Type B pancreatic cell (in vitro differentiated cells): Measurements from ENCODE around the gene KLK5. TPM values are rescaled to one million over a fixed set of nuclear protein-coding genes. Genes with fewer than 3 reads are reported as not detected.
A peak's percentile ranks its signal among the peaks of the same experiment; 100 is the strongest.

ENCODE experiments used
- DNase-seq: peaks from one replicate; pipeline ENCODE4 v3.0.0; 2021; ENCODE audit warnings: mixed read lengths; ENCODE audit not compliant: unreplicated experiment; ENCODE audit errors: extremely low spot score
- H3K27ac Mint-ChIP-seq: 2 replicates; pipeline ENCODE4 v1.8.0; 2021; ENCODE audit warnings: mild to moderate bottlenecking, mixed read lengths
- H3K27me3 Mint-ChIP-seq: 2 replicates; pipeline ENCODE4 v1.8.0; 2021; ENCODE audit warnings: mixed read lengths
- H3K36me3 Mint-ChIP-seq: 2 replicates; pipeline ENCODE4 v1.8.0; 2021; ENCODE audit warnings: mixed read lengths
- H3K4me1 Mint-ChIP-seq: one replicate; pipeline ENCODE4 v1.8.0; 2021; ENCODE audit warnings: mixed read lengths; ENCODE audit not compliant: unreplicated experiment
- H3K4me3 Mint-ChIP-seq: 2 replicates; pipeline ENCODE4 v1.8.0; 2021; ENCODE audit warnings: mild to moderate bottlenecking, mixed read lengths
- H3K9me3 Mint-ChIP-seq: 2 replicates; pipeline ENCODE4 v1.8.0; 2021; ENCODE audit warnings: mixed read lengths
- total RNA-seq: library from RNA; stranded (reverse); gene quantifications from 2 replicates; pipeline ENCODE4 v1.2.1, GENCODE V29; 2021; ENCODE audit warnings: low replicate concordance
- TF ChIP-seq, protein P1 (sequence below): fragments of 200-600 bp; sonication (generic); conservative IDR thresholded peaks from 2 replicates; pipeline ENCODE4 v1.5.0; 2021; ENCODE audit warnings: antibody characterized with exemption, mild to moderate bottlenecking

KLK5 gene
- total RNA-seq, 1 donor from 2014 or later = not detected

- H3K4me1 Mint-ChIP-seq = peaks cover 13% of the 10 kb centered on the region
- TF ChIP-seq, protein P1, sequence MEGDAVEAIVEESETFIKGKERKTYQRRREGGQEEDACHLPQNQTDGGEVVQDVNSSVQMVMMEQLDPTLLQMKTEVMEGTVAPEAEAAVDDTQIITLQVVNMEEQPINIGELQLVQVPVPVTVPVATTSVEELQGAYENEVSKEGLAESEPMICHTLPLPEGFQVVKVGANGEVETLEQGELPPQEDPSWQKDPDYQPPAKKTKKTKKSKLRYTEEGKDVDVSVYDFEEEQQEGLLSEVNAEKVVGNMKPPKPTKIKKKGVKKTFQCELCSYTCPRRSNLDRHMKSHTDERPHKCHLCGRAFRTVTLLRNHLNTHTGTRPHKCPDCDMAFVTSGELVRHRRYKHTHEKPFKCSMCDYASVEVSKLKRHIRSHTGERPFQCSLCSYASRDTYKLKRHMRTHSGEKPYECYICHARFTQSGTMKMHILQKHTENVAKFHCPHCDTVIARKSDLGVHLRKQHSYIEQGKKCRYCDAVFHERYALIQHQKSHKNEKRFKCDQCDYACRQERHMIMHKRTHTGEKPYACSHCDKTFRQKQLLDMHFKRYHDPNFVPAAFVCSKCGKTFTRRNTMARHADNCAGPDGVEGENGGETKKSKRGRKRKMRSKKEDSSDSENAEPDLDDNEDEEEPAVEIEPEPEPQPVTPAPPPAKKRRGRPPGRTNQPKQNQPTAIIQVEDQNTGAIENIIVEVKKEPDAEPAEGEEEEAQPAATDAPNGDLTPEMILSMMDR = no peak
- H3K4me3 Mint-ChIP-seq = peak overlapping the region; percentile 43
- DNase-seq = no peak
- peak overlapping the region; percentile 66 for H3K27ac Mint-ChIP-seq
- H3K27me3 Mint-ChIP-seq = peaks cover 63% of the 10 kb centered on the region
- H3K9me3 Mint-ChIP-seq = no peaks in the 10 kb centered on the region
- no peaks in the 10 kb centered on the region for H3K36me3 Mint-ChIP-seq
Measured at GRCh38 chr19:50921426-50922316, 31.2 kb downstream of the KLK5 start.

- Mint-ChIP-seq H3K9me3 (no peaks in the 10 kb centered on the region), H3K4me3 (no peak overlapping the region), H3K27ac (no peak overlapping the region), H3K36me3 (no peaks in the 10 kb centered on the region), H3K4me1 (no peaks in the 10 kb centered on the region), H3K27me3 (peaks cover 36% of the 10 kb centered on the region)
- DNase-seq = no peak
- TF ChIP-seq, protein P1 = no peak
Measured at GRCh38 chr19:50916069-50916468, 36.8 kb downstream of the KLK5 start.

DNA sequence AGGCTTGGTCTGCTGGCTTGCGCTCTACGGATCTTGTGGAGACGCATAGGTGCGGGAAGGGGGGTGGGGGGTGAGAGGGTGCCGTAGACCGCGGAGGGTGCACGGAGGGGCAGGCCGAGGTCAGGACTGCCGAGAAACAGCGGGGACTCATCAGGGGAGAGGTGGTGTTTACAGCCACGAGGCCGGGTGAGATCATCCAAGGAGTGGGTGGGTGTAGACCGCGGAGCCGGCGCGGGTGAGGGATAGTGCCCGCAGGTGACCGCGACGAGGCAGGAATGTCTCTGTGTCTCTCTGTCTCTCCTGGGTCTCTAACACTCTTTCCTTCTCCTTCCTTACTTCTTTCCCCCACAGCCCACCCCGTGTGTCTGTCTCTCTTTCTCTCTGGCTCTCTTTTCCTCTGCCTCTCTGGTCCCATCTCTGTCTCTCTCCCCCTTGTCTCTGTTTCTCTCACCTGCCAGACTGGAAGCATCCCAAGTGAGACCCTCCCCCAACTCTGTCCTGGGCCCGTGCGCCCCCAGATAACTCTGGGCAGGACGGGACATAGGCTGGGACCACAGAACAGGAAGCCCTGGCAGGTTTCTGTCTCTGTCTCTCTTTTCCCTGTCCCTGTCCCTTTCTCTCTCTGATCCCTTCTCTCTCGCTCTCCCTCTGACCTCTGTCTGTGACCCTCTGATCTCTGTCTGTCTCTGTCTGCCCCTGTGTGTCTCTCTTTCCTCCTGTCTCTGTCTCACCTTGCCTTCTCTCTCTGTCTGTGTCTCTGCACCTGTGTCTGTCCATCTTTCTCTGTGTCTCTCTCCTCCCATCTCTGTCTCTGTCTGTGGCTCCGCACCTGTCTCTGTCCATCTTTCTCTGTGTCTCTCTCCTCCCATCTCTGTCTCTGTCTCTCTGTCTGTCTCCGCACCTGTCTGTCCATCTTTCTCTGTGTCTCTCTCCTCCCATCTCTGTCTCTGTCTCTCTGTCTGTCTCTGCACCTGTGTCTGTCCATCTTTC lies 39.8 kb downstream of the KLK5 start:
- TF ChIP-seq, protein P1 = no peak
- Mint-ChIP-seq H3K27ac (no peak overlapping the region), H3K9me3 (no peaks in the 10 kb centered on the region), H3K4me1 (peaks cover 6% of the 10 kb centered on the region), H3K4me3 (no peak overlapping the region), H3K27me3 (peaks cover 12% of the 10 kb centered on the region), H3K36me3 (no peaks in the 10 kb centered on the region)
- DNase-seq = no peak

DNA sequence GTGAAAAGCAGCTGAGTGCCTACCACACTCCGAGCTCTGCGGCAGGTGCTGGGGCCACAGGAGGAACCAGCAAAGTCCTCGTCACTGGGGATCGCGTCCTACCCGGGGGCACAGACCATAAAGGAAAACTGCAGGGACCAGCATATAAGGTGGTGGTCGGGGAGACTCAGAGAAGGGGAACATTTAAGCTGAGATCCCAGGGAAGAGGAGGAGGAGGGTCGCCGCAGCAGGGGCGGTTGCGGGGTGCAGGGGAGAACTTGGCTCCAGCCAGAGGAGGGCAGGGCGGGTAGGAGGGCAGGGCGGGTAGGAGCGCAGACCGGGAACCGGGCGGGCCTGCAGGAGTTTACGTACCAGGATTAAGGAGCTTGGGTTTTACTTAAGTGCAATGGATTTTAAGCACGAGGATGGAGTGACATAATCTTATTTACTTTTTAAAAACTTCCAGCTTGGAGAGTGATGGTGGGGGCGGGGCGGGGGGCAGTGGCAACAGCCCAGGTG lies 40.7 kb downstream of the KLK5 start:
- no peak overlapping the region for H3K4me3 Mint-ChIP-seq
- H3K9me3 Mint-ChIP-seq = no peaks in the 10 kb centered on the region
- H3K4me1 Mint-ChIP-seq = peaks cover 6% of the 10 kb centered on the region
- H3K27me3 Mint-ChIP-seq = peaks cover 8% of the 10 kb centered on the region
- no peak overlapping the region for H3K27ac Mint-ChIP-seq
- TF ChIP-seq, protein P1 = no peak
- H3K36me3 Mint-ChIP-seq = no peaks in the 10 kb centered on the region
- no peak for DNase-seq
